Stimulated activated CD8-positive, alpha-beta memory T cell treated with anti-CD3 and anti-CD28 coated beads, Interleukin-4, amount 100 ng/mL, for 24 hours (primary cell): ENCODE results near the gene PTPRCAP.

Source experiments
- DNase-seq: peaks from one replicate; pipeline ENCODE4 v3.0.0-alpha.2; 2020; ENCODE audit warnings: low read depth

Gene PTPRCAP

DNA sequence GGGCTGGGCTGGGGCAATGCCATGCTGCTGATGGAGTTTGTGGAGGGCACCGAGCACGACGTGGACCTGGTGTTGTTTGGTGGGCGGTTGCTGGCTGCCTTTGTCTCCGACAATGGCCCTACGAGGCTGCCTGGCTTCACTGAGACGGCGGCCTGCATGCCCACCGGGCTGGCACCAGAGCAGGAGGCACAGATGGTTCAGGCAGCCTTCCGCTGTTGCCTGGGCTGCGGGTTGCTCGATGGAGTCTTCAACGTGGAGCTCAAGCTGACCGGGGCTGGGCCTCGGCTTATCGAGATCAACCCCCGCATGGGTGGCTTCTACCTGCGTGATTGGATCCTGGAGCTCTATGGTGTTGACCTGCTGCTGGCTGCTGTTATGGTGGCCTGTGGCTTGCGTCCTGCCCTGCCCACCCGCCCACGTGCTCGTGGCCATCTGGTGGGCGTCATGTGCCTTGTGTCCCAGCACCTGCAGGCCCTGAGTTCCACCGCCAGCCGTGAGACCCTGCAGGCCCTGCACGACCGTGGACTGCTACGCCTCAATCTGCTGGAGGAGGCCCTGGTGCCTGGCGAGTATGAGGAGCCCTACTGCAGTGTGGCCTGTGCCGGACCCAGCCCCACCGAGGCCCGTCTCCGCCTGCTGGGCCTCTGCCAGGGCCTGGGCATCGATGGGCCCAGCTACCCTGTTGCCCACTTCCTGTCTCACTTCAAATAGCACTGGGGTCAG is 13.4 kb downstream of the PTPRCAP start:
- DNase-seq, result no peak

DNA sequence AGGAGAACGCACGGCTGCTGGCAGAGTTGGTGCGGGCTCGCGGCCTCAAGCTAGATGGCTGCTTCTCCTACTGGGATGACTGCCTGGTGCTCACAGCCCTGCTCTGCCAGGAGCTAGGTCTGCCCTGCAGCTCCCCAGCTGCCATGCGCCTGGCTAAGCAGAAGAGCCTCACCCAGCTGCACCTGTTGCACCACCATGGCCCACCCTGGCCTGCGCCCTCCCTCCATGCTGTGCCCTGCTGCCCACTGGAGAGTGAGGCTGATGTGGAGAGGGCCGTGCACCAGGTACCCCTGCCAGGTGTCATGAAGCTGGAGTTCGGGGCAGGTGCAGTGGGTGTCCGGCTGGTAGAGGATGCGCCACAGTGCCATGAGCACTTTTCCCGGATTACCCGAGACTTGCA is 14.0 kb downstream of the PTPRCAP start:
- no peak for DNase-seq

DNA sequence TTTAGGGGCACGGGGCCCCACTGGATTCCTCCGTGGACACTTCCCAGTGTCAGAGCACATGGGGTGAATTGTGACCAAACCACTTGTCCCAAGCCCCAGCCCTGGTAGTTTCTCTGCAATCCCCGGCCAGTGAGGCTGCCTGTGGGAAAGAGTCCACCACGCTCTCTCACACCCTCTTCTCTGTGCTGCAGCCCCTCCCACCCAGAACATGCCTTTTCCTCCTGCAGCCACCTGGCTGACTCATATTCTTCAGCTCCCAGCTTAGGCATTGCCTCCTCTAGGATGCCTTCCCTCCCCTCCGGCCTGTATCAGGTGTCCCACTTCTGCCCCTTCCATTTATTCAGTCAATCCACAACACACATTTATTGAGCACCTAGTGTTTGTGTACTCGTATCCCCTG is 14.6 kb downstream of the PTPRCAP start:
- DNase-seq, result no peak

DNA sequence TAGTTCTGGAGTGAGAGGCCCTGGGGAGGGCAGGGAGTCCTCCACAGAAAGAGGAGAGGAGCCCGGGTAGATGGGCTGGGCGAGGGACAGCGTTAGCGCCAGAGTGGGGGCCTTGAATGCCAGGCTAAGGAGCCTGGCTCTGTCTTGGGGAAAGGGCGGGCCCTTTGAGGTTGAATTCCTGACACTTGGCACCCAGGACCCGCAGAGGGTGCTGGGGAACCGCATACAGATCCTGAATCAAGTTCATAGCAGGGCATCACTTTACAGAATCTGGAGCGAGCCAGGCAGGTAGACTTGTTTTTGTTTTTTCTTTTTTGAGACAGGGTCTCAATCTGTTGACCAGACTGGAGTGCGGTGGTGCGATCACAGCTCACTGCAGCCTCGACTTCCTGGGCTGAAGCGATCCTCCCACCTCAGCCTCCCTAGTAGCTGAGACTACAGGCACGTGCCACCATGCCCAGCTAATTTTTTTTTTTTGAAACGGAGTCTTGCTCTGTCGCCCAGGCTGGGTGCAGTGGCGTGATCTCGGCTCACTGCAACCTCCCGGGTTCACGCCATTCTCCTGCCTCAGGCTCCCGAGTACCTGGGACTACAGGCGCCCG is 16.0 kb downstream of the PTPRCAP start:
- no peak for DNase-seq

DNA sequence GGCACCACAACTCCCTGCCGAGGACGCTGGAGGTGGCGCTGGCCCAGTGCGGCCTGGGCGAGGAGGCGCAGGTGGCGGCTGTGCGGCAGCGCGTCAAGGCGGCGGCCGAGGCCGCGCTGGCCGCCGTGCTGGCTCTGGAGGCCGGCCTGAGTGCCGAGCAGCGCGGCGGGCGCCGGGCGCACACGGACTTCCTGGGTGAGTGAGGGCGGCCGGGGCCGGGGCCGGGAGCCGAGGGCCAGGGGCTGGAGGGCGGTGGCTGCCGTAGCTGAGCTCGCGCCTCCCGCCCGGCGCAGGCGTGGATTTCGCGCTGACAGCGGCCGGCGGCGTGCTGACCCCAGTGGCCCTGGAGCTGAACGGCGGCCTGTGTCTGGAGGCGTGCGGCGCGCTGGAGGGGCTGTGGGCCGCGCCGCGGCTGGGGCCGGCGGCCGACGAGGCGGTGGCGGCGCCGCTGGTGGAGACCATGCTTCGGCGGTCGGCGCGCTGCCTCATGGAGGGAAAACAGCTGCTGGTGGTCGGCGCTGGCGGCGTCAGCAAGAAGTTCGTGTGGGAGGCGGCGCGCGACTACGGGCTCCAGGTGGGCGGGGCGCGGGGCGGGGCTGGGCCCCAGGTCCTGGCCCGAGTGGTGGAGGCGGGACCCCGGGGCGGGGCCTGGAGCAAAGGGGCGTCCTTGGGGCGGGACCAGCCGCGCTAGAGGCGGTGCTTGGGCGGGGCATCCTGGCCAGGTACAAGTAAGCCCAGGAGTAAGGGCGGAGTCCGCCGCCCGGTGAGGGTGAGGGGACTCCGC is 16.6 kb downstream of the PTPRCAP start:
- peak; percentile 97 for DNase-seq

DNA sequence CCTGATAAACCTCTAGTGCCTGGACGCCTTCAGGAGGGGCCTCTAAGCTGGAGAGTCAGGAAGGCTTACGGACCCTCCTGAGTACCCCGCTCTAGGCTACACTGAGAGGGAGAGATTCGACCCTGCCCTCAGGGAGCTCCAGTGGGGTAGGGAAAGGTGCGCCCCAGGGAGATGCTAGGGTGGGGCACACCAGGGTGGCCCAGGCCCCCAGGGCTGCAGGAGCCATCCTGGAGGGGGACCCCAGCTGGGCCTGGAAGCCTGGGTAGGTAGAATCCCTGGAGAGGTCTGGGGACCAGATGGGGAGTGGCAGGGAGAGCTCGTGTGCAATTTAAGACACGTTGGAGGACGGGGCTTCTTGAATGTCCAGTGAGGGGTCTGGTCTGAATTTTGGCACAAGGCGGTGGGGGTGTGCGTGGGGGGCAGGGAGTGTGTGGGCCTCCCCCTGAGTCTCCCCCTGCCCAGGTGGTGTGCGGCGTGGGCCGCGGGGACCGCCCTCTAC is 17.3 kb downstream of the PTPRCAP start:
- DNase-seq, result no peak

DNA sequence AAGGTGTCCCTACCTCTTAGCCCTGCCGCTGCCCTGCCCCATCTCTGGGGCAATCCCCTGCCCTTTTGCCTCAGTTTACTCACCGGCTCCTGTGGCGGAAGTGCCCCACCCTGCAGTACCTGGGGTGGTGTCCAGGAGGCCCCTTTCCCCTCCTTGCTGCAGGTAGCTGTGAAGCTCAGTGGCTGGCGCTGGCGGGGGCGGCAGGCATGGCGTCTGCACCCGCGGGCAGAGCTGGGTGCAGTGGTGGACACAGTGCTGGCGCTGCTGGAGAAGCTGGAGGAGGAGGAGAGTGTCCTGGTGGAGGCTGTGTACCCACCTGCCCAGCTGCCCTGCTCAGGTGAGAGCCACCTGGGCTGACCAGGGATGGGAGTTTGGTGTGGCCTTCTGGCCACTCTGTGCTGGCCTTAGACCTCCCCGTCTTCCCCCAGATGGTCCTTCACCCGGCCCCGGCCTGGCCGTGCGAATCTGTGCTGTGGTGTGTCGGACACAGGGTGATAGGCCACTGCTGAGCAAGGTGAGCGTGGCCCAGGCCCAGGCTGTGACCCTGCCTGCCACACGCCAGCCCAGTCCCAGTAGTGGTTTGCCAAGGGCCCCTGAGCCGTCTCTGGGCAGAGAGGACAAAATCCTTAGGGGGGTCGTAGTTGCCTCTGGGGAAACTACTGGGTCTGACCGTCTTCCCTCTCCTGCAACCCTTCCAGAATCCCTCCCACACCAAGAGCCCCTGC is 18.0 kb downstream of the PTPRCAP start:
- DNase-seq, result no peak

DNA sequence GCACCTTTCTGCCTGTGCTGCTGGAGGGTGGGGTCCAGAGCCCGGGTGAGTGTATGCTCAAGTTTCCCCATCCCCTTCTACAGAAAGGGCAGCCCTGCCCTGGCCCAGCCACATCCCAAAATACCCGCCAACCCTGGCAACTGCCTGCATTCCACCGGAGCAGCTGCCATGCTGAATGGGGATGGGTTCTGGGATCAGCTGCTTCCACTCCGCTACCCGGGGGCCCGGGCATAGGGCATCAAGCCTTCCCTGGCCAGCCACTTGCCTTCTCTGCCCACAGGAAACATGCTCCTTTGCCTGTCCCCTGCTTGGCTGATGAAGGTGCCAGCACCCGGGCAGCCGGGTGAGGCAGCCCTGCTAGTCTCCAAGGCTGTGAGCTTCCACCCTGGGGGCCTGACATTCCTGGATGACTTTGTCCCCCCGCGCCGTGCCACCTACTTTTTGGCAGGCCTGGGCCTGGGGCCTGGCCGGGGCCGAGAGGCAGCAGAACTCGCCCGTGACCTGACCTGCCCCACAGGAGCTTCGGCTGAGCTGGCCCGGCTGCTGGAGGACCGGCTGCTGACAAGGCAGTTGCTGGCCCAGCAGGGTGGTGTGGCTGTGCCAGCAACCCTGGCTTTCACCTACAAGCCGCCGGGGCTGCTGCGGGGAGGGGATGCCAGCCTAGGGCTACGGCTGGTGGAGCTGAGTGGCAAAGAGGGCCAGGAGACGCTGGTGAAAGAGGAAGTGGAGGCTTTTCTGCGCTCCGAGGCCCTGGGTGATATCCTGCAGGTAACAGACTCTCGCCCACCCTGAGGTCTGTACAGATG is 18.8 kb downstream of the PTPRCAP start:
- DNase-seq, result no peak

DNA sequence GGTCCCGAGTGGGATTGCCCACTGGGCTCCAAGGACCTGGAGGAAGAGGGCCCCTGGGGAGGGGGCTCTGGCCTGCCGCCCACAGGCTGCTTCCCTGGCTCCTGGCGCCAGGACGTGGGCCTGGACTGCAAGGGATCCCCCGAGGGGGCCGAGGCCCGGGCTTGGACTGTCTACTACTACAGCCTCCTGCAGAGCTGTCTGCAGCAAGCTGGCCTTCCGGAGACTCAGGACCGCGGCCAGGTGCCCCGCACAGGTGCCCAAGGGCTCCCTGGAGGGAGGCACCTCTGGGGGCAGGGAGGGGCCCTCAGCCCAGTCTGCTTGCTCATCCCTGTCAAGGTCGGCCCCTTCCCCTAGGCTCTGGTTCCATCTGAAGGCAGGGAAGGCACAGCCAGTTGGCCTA is 20.1 kb downstream of the PTPRCAP start:
- DNase-seq, result no peak

DNA sequence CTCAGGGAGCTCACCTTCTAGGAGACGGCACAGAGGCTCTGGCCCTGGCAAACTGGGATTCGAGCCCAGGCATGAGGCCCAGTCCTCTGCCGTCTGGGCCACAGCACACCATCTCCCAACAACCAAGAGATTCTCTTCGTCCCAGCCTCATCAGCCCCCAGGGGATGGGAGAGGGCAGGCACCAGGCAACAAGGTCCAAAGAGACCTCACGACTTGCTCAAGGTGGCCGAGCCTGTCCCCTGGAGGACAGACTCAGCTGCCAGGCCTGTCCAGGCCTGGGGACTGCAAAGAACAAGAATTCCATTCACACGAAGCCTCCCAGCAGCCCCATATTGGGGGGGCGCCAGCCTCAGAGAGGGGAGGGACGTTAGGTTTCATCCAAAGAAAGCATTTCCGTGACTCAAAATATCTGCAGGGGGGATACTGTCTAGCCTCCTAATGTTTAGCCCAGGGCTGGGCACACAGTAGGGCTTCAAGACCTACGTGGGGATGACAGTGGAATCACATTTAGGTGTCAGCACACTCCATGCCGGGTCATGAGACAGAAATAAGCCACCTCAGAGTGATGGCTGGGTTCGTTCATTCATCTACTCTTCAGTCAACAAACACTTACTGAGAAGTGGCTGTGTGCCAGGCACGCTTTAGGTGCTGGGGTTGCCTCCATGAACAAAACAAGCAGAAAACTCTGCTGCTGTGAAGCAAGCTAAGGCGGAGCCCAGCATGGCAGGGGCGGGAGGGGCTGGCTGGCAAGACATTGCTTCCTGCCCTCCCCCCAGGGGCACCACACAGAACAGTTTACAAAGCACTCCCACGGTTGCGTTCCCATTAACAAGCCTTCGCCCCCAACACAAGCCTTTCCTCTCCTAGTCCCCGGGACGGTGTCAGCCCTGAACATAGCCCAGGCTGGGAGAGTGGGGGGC is 20.8 kb downstream of the PTPRCAP start:
- DNase-seq, result no peak

DNA sequence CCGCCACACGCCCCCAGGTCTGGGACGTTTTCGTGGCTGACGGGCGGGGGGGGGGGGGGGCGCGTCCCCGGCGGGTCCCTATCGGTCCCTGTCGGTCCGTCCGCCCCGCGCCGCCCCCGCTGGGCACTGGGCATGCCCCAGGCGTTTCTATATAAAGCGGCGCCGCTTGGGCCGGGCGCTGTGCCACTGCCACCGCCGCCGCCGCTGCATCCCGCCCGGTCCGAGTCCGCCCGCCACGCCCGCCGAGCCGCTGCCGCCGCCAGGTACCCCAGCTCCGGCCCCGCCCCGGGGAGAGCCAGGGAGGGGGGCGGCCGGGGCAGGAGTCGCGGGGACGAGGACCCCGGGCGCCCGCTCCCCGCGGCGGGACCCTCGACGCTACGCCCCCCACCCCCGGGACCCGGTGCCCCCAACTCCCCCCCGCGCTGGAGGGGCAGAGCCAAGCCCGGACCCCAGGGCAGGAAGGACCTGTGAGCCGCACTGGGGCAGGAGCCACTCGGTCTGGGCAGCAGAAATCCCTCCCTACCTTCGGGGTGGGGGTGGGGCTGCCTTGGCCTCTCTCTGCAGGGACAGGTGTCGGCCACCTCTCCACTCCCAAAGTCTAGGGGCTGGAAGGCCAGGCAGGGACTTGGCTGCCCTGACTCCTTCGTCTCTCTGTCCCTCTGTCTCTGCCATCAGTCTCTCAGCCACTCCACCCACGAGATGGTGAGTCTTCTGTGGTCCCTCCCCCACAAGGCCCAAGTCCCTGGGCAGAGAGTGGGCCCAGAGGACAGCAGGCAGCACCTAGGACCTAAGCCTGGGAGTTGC is 21.8 kb downstream of the PTPRCAP start, which contains the start of gene CARNS1:
Gene CARNS1, plus strand, starts transcription at position 178 of the 804 bp plus-strand sequence. Its CDS starts 522 bp downstream, at position 700.
- DNase-seq, result no peak

DNA sequence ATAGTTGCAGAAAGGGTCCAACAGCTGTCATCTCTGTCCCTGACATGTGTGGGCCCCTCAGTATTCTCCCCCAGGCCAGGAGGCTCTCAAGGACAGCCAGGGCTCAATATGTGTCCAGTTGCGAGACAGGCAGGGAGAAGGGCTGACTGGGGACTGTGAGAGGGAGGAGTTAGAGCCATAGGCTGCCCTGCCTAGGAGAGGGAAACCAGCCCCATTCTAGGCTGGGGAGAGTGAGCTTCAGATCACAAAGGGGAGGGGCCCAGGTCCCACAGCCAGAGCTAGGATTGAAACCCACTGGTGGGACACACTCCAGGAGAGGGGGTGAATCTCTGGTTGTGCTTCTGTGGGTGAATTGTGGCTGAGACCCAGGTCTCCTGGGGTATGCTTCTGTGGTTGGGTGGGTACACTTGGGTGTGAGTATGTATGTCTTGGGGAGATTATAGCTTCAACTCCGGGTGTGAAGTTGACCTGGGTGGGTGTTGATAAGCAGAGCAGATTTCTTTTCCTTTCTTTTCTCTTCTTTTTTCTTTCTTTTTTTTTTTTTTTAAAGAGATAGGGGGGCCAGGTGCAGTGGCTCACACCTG is 24.1 kb downstream of the PTPRCAP start:
- no peak for DNase-seq

DNA sequence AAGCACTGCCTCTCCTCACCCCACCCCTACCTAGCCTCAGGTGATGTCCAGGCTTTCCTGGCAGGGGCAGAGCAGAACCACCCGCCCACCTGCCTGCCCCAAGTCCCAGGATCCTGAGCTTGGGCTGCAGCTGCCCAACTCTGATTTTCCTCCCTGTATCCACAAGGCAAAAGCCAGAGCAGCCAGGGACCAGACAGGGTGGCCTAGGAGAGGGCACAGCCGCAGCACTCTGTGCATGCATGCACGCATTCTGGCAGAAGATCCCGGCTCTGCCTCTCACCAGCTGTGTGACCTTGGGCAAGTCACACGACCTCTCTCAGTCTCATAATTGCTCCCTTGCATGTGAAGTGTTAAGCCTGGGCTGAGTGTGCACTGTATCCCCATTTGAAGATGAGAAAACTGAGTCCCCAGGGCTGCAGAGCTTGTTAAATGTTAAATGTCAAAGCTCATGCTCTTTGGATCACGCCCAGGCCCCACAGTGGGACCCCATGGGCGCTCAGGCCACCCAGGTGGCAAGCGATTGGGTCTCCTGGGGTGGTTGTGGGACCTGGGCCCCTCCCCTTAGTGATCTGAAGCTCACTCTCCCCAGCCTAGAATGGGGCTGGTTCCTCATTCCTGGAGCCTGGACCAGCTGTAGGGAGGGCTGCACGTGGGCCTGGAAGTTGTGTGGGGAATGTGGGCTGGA is 24.8 kb downstream of the PTPRCAP start:
- DNase-seq, result no peak

DNA sequence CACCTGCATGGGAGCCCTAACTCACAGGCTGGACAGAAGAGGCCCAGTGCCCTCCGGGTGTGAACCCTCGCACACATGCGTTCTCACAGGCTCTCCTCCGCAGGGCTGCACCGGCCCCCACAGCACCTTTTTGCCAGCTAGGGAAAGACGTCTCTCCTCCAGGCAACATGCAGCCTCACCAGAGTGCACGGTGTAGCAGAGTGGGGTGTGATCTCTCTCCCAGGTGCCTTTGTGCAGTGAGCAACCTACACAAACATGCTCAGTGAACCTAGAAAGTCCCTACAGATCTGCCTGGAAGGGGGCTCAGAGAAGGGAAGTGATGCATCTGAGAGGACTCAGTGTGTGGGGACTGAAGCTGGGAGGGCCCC is 25.7 kb downstream of the PTPRCAP start:
- no peak for DNase-seq

DNA sequence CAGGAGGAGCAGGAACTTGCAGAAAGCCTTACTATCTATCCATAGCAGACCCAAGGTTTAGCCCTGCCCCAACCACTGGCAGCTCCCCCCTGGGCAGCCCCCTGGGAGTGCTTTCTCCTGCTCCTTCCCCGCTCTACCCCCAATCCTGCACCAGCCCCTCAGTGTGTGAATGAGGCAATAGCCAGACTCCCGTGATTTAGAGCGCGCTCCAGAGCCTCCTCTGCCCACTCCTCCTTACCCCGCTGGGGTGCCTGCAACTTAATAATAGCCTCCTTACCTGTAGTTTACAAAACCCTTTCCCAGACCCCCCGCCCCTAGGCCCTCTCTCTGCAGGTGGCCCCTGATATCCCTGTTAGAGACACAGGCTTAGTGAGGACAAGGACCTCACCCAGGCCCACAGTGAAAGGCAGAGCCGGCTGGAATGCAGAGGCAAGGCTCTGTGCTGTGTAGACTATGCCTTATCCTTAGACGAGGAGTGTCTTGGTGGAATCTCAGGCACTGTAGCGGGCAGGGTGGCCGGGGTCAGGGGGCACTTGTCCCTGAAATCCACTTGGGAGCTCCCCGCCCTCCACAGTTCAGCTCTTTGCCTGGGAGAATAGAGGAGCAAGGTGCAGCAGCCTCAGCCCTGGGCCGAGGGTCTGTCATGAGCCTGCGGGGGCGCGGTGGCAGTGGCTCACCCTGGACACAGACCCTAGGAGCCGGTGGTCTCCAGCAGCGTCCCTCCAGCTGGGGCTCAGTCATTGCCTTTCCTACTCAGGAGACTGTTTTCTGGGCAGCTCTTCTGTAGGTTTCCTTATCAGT is 26.3 kb downstream of the PTPRCAP start:
- no peak for DNase-seq

DNA sequence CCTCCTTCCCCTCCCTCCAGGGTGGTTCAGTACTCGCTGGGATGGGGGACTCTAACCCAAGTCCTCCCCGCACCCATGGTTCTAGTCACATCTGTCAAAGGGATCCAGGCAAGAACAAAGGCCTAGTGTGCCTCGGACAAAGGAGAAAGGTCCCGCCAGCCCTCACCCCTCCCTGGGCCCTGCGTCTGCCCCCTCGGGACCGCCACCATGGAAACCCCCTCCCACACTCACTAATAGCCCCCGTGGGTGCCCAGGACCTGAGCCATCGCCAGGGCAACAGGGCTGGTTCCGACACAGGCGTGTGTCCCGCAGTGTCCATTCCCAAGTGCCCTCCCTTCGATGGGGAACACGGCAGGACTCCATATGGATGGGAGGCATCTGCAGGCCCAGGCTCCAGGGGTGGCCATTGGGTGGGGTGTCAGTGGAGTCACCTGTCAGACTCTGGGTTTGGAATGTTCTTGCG is 27.1 kb downstream of the PTPRCAP start:
- no peak for DNase-seq

DNA sequence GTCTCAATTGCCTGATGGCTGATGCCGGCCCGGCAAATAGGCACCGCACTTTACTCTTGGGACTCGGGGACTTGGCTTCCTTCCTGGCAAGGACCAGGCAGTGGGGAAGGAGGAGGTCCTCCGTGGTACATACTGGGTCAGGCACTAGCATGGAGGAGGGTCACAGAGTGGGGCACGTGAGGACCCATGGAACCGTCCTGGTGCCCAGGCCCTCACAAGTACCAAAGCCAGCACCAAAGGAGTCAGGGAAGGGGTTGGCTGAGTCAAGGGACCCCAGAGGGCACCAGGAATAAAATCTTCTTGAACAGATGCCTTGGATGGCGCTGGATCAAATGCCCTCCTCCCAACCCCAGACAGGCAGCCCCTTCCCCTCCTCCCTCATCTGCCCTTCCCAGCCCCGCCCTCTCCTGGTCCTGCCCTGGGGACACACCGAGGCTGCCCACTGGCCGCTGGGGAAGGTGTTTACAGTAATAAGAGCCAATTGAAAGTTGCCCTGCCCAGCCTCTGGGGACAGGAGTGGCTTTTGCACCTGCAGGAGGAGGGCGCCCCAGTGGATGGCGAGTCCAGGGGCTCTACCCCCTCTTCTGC is 27.6 kb downstream of the PTPRCAP start:
- no peak for DNase-seq
